MM.1S (cell line): ENCODE results near the gene RGS13.

Experiments
- DNase-seq: peaks from one replicate; pipeline ENCODE4 v3.0.0-alpha.2; 2015
- H2AFZ ChIP-seq: fragments of 300-600 bp; sonication (generic); 2 replicates; pipeline ENCODE4 v1.6.0; 2016; ENCODE audit warnings: antibody characterized with exemption, low read length
- H3F3A ChIP-seq: fragments of 300-600 bp; sonication (generic); 2 replicates; pipeline ENCODE4 v1.6.1; 2016; ENCODE audit warnings: mild to moderate bottlenecking, antibody characterized with exemption, low read length, moderate library complexity, mixed read lengths; ENCODE audit not compliant: insufficient read depth
- H3K27ac ChIP-seq: fragments of 300-600 bp; sonication (generic); 2 replicates; pipeline ENCODE4 v1.5.1; 2016; ENCODE audit warnings: mild to moderate bottlenecking, low read length
- H3K27me3 ChIP-seq: fragments of 300-600 bp; sonication (generic); replicated peaks from 2 replicates; pipeline ENCODE4 v1.6.0; 2016; ENCODE audit warnings: low read length; ENCODE audit not compliant: insufficient read depth
- H3K36me3 ChIP-seq: fragments of 300-600 bp; sonication (generic); replicated peaks from 2 replicates; pipeline ENCODE4 v1.6.1; 2016; ENCODE audit warnings: mild to moderate bottlenecking, low read length, mixed read lengths; ENCODE audit not compliant: insufficient read depth
- H3K4me1 ChIP-seq: fragments of 300-600 bp; sonication (generic); 2 replicates; pipeline ENCODE4 v1.6.1; 2016; ENCODE audit warnings: low read length, mixed read lengths
- H3K4me2 ChIP-seq: fragments of 300-600 bp; sonication (generic); 2 replicates; pipeline ENCODE4 v1.6.0; 2016; ENCODE audit warnings: low read depth, low read length
- H3K4me3 ChIP-seq: fragments of 300-600 bp; sonication (generic); 2 replicates; pipeline ENCODE4 v1.5.1; 2016; ENCODE audit warnings: low read length, mixed read lengths
- H3K79me2 ChIP-seq: fragments of 300-600 bp; sonication (generic); 2 replicates; pipeline ENCODE4 v1.6.1; 2016; ENCODE audit warnings: mixed run types, low read length, mixed read lengths
- H3K9ac ChIP-seq: fragments of 300-600 bp; sonication (generic); 2 replicates; pipeline ENCODE4 v1.6.1; 2016; ENCODE audit warnings: low read length, mixed read lengths
- H3K9me2 ChIP-seq: fragments of 300-600 bp; sonication (generic); replicated peaks from 2 replicates; pipeline ENCODE4 v1.6.1; 2016; ENCODE audit warnings: mild to moderate bottlenecking, low read length, mixed read lengths; ENCODE audit not compliant: insufficient read depth
- H3K9me3 ChIP-seq: fragments of 300-600 bp; sonication (generic); replicated peaks from 2 replicates; pipeline ENCODE4 v1.6.1; 2016; ENCODE audit warnings: mild to moderate bottlenecking, low read length, mixed read lengths; ENCODE audit not compliant: insufficient read depth
- H4K20me1 ChIP-seq: fragments of 300-600 bp; sonication (generic); 2 replicates; pipeline ENCODE4 v1.6.1; 2016; ENCODE audit warnings: mild to moderate bottlenecking, low read length, moderate library complexity, mixed read lengths; ENCODE audit not compliant: insufficient read depth
- EZH2 ChIP-seq: fragments of 300-600 bp; sonication (generic); optimal IDR thresholded peaks from 2 replicates; pipeline ENCODE3; 2017; ENCODE audit warnings: low read depth, mild to moderate bottlenecking, antibody characterized with exemption, low read length, mixed read lengths
- EZH2phosphoT487 ChIP-seq: fragments of 300-600 bp; sonication (generic); IDR thresholded peaks from 2 replicates; pipeline ENCODE4 v1.6.1; 2018; ENCODE audit warnings: antibody characterized with exemption, low read length
- TF ChIP-seq, protein P1 (sequence below): fragments of 300-600 bp; sonication (generic); IDR thresholded peaks from 2 replicates; pipeline ENCODE4 v1.5.1; 2016; ENCODE audit warnings: antibody characterized with exemption, low read length, mixed read lengths

Gene RGS13

DNA sequence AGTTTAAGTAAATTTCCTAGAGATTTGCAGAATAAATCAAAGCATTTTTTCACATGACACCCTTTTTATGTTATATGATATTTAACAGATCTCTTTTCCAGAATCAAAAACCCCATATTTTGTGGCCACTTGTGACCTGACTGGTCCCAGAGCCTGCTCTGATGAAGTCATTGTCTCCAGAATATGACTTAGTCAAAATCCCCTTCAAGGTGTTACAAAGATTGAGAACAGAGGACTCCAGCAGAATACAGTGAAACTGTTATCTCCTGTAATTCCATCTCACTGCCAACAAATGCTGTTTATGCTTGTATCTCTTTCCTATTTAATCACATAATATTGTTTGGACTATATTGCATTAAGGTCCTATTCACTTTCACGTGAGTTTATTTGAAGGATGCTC is 34.8 kb upstream of the RGS13 start:
- no peaks in the 10 kb centered on the region for H3K79me2 ChIP-seq
- no peak for DNase-seq
- no peak overlapping the region for H3K4me2 ChIP-seq
- no peak overlapping the region for H3K9ac ChIP-seq
- H3K27me3 ChIP-seq: no peaks in the 10 kb centered on the region
- peaks cover 82% of the 10 kb centered on the region for H3K4me1 ChIP-seq
- H3K9me3 ChIP-seq: no peaks in the 10 kb centered on the region
- peak overlapping the region; percentile 0; the same call in 1 of the 2 replicates for H3K27ac ChIP-seq
- H3K4me3 ChIP-seq: no peak overlapping the region
- no peak overlapping the region for H2AFZ ChIP-seq
- no peaks in the 10 kb centered on the region for H4K20me1 ChIP-seq
- no peaks in the 10 kb centered on the region for H3K9me2 ChIP-seq
- TF ChIP-seq, protein P1, sequence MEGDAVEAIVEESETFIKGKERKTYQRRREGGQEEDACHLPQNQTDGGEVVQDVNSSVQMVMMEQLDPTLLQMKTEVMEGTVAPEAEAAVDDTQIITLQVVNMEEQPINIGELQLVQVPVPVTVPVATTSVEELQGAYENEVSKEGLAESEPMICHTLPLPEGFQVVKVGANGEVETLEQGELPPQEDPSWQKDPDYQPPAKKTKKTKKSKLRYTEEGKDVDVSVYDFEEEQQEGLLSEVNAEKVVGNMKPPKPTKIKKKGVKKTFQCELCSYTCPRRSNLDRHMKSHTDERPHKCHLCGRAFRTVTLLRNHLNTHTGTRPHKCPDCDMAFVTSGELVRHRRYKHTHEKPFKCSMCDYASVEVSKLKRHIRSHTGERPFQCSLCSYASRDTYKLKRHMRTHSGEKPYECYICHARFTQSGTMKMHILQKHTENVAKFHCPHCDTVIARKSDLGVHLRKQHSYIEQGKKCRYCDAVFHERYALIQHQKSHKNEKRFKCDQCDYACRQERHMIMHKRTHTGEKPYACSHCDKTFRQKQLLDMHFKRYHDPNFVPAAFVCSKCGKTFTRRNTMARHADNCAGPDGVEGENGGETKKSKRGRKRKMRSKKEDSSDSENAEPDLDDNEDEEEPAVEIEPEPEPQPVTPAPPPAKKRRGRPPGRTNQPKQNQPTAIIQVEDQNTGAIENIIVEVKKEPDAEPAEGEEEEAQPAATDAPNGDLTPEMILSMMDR: no peak
- no peak for TF ChIP-seq EZH2phosphoT487
- TF ChIP-seq EZH2: no peak
- H3K36me3 ChIP-seq: no peaks in the 10 kb centered on the region
- peaks cover 17% of the 10 kb centered on the region for H3F3A ChIP-seq

DNA sequence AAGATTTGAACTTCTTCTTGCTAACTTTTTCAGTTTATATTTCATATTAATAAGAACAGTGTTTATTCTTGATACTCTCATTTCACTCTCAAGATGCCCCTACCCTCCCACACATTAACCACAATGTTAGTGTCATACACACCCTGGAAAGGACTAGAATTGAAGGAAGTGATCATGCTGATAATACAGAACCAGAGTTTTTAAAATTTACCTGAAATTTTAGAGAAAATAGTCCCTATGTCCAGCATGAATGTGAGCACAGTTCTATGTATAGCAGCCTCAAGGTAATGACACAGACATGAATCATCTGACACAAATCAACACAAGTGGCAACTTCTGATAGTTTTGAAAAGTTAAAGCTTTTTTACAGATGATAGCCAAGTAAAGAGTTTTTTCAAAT is 34.4 kb upstream of the RGS13 start:
- H3F3A ChIP-seq: peaks cover 15% of the 10 kb centered on the region
- peaks cover 82% of the 10 kb centered on the region for H3K4me1 ChIP-seq
- no peaks in the 10 kb centered on the region for H3K27me3 ChIP-seq
- H3K79me2 ChIP-seq: no peaks in the 10 kb centered on the region
- no peaks in the 10 kb centered on the region for H3K9me3 ChIP-seq
- no peak for DNase-seq
- TF ChIP-seq EZH2 (no peak), EZH2phosphoT487 (no peak)
- TF ChIP-seq, protein P1: no peak
- H3K9ac ChIP-seq: no peak overlapping the region
- no peaks in the 10 kb centered on the region for H3K9me2 ChIP-seq
- no peaks in the 10 kb centered on the region for H4K20me1 ChIP-seq
- H3K36me3 ChIP-seq: no peaks in the 10 kb centered on the region
- H3K27ac ChIP-seq: peak overlapping the region; percentile 0; the same call in 1 of the 2 replicates
- no peak overlapping the region for H2AFZ ChIP-seq
- no peak overlapping the region for H3K4me3 ChIP-seq
- H3K4me2 ChIP-seq: no peak overlapping the region

DNA sequence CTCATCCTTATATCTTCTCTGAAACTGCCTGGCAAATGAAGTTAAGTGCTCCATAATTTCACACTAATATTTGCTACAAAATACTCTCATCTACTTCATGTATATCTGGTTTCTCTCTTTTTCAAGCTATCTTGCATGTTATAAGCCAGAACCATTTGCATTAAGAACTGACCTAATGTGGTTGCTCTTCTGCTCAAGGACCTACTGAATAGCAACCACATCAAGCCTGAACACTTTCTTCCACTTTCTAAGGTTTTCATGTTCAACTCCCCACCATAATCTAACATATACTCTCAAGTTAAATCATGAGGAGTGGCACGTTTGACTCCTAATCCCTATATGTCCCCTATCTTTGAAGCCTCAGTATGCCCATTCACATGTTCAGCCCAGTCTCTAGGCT is 33.2 kb upstream of the RGS13 start:
- Histone ChIP-seq H4K20me1 (no peaks in the 10 kb centered on the region), H3K4me3 (no peak overlapping the region), H3K27me3 (no peaks in the 10 kb centered on the region), H3K36me3 (no peaks in the 10 kb centered on the region), H3K4me2 (peak overlapping the region; percentile 2; the same call in 1 of the 2 replicates), H3K9me2 (no peaks in the 10 kb centered on the region), H3K9me3 (no peaks in the 10 kb centered on the region), H2AFZ (no peak overlapping the region), H3F3A (peaks cover 18% of the 10 kb centered on the region), H3K9ac (no peak overlapping the region), H3K27ac (no peak overlapping the region), H3K4me1 (peaks cover 83% of the 10 kb centered on the region), H3K79me2 (no peaks in the 10 kb centered on the region)
- no peak for DNase-seq
- TF ChIP-seq, protein P1: no peak
- TF ChIP-seq EZH2: no peak
- no peak for TF ChIP-seq EZH2phosphoT487
